HCT116 (cell line): Measurements from ENCODE around the gene ARPP21. TPM values are rescaled to one million over a fixed set of nuclear protein-coding genes. Genes with fewer than 3 reads are reported as not detected.

Experiments used
- ATAC-seq: fragments of 200-7000 bp; cut with Tn5 transposase; 2 replicates; pipeline ENCODE4 v1.9.1; 2020; ENCODE audit warnings: mild to moderate bottlenecking, moderate library complexity
- BruUV-seq: library from RNA; stranded (reverse); fragments of 400-500 nt; replicated peaks from 2 replicates; lab custom pipeline; 2021; lab: Mats Ljungman, UMichigan
- CTCF ChIA-PET: fragments of 300-600 bp; sonication (Branson Sonifier 250); formaldehyde crosslinking; loops from one replicate; lab custom pipeline; 2021; ENCODE audit warnings: antibody characterized with exemption; lab: Charles Lee
- POLR2A ChIA-PET: fragments of 300-600, 350-600 bp; sonication (Branson Sonifier 250); formaldehyde crosslinking; loops from one replicate; lab custom pipeline; 2021; ENCODE audit warnings: antibody characterized with exemption; lab: Charles Lee
- RAD21 ChIA-PET, 2 experiments: fragments of 300-600 bp; sonication (Branson Sonifier 250); formaldehyde crosslinking; loops; one replicate each; lab custom pipeline; 2023; ENCODE audit warnings: low total read pairs in 2 of 2; ENCODE audit not compliant: uncharacterized antibody in 2 of 2, unreplicated experiment in 2 of 2, low non-redundant PET in 1 of 2; lab: Charles Lee
- DNase-seq: peaks from one replicate; pipeline ENCODE4 v3.0.0-alpha.2; 2010; ENCODE audit warnings: low read depth, low spot score
- H2AFZ ChIP-seq: fragments of 200-600 bp; shearing (Covaris generic), sonication (generic); 2 replicates; pipeline ENCODE4 v1.6.1; 2017; ENCODE audit warnings: low read depth, mixed run types, mixed read lengths, antibody characterized with exemption, low read length; ENCODE audit not compliant: poor library complexity, severe bottlenecking
- H3K27ac ChIP-seq: 2 replicates; pipeline ENCODE4 v1.5.1; 2012; ENCODE audit warnings: low read depth, low read length
- H3K27me3 ChIP-seq: fragments of 200-600 bp; sonication (generic); 2 replicates; pipeline ENCODE4 v1.6.1; 2016; ENCODE audit warnings: mixed run types, low read length, mixed read lengths; ENCODE audit not compliant: insufficient read depth
- H3K36me3 ChIP-seq, 2 experiments: fragments of 200-500 bp in 1 of 2; fragments of 200-600 bp in 1 of 2; sonication (Bioruptor generic) in 1 of 2; sonication (generic) in 1 of 2; 2 replicates each; pipeline versions ENCODE4 v1.5.1 to v1.6.1; 2014 to 2016; ENCODE audit warnings: low read length in 2 of 2, inconsistent platforms in 1 of 2, mixed read lengths in 1 of 2, mixed run types in 1 of 2; ENCODE audit not compliant: insufficient read depth in 2 of 2, control insufficient read depth in 1 of 2
- H3K4me1 ChIP-seq, 2 experiments: fragments of 200-600 bp in 1 of 2; sonication (generic) in 1 of 2; 2 replicates each; pipeline versions ENCODE4 v1.5.1 to v1.6.1; 2012 to 2017; ENCODE audit warnings: low read length in 2 of 2, inconsistent platforms in 1 of 2, mild to moderate bottlenecking in 1 of 2, mixed read lengths in 1 of 2, mixed run types in 1 of 2, moderate library complexity in 1 of 2; ENCODE audit not compliant: insufficient read depth in 2 of 2, control insufficient read depth in 1 of 2
- H3K4me2 ChIP-seq: fragments of 200-600 bp; sonication (generic); 2 replicates; pipeline ENCODE4 v1.6.1; 2017; ENCODE audit warnings: mixed run types, low read length, mixed read lengths
- H3K4me3 ChIP-seq, 2 experiments: fragments of 200-600 bp in 1 of 2; sonication (generic) in 1 of 2; replicated peaks in 1 of 2; 2 replicates each; pipeline ENCODE4 v1.5.1; 2011 to 2016; ENCODE audit warnings: low read length in 2 of 2, control low read depth in 1 of 2, low read depth in 1 of 2, mild to moderate bottlenecking in 1 of 2, mixed read lengths in 1 of 2, mixed run types in 1 of 2
- H3K79me2 ChIP-seq: fragments of 200-600 bp; sonication (generic); 2 replicates; pipeline ENCODE4 v1.6.1; 2017; ENCODE audit warnings: mild to moderate bottlenecking, mixed run types, low read length, moderate library complexity, mixed read lengths; ENCODE audit not compliant: insufficient read depth
- H3K9ac ChIP-seq: fragments of 200-600 bp; sonication (generic); 2 replicates; pipeline ENCODE4 v1.6.1; 2016; ENCODE audit warnings: low read length, mixed read lengths
- H3K9me2 ChIP-seq: fragments of 200-600 bp; sonication (generic), shearing (Covaris generic); 2 replicates; pipeline ENCODE4 v1.6.1; 2017; ENCODE audit warnings: mixed run types, mild to moderate bottlenecking, moderate library complexity; ENCODE audit not compliant: insufficient read depth
- H3K9me3 ChIP-seq, 2 experiments: fragments of 200-500 bp in 1 of 2; fragments of 200-600 bp in 1 of 2; sonication (Bioruptor generic) in 1 of 2; sonication (generic) in 1 of 2; 2 replicates each; pipeline ENCODE4 v1.6.1; 2014 to 2017; ENCODE audit warnings: low read length in 2 of 2, mixed read lengths in 2 of 2, inconsistent platforms in 1 of 2, low read depth in 1 of 2, mild to moderate bottlenecking in 1 of 2, mixed run types in 1 of 2, moderate library complexity in 1 of 2; ENCODE audit not compliant: control insufficient read depth in 1 of 2, insufficient read depth in 1 of 2
- H4K20me1 ChIP-seq: fragments of 200-600 bp; sonication (generic), shearing (Covaris generic); 2 replicates; pipeline ENCODE4 v1.6.1; 2017; ENCODE audit warnings: mixed run types, mild to moderate bottlenecking, moderate library complexity; ENCODE audit not compliant: insufficient read depth
- ATF3 ChIP-seq: IDR thresholded peaks from 2 replicates; pipeline ENCODE4 v1.6.1; 2012
- CBX3 ChIP-seq: IDR thresholded peaks from 2 replicates; pipeline ENCODE4 v1.6.1; 2012; ENCODE audit warnings: low read depth
- CTCF ChIP-seq, 3 experiments: fragments of 200-600 bp in 1 of 3; sonication (generic) in 1 of 3; IDR thresholded peaks in 2 of 3; conservative IDR thresholded peaks in 1 of 3; 2 replicates each; pipeline ENCODE4 v1.5.1; 2012 to 2017; ENCODE audit warnings: low read depth in 2 of 3, low read length in 2 of 3, antibody characterized with exemption in 1 of 3, borderline replicate concordance in 1 of 3, control low read depth in 1 of 3, mild to moderate bottlenecking in 1 of 3, mixed read lengths in 1 of 3, mixed run types in 1 of 3, moderate library complexity in 1 of 3; ENCODE audit not compliant: insufficient read depth in 1 of 3
- EGR1 ChIP-seq: IDR thresholded peaks from 2 replicates; pipeline ENCODE4 v1.6.1; 2012; ENCODE audit warnings: low read depth
- EZH2 ChIP-seq: fragments of 200-600 bp; sonication (generic); IDR thresholded peaks from 2 replicates; pipeline ENCODE4 v1.6.1; 2017; ENCODE audit warnings: antibody characterized with exemption, mixed run types
- EZH2phosphoT487 ChIP-seq: fragments of 200-600 bp; IDR thresholded peaks from 2 replicates; pipeline ENCODE4 v1.6.1; 2018; ENCODE audit warnings: antibody characterized with exemption, borderline replicate concordance
- JUND ChIP-seq: IDR thresholded peaks from 2 replicates; pipeline ENCODE4 v1.6.1; 2012
- MAX ChIP-seq: IDR thresholded peaks from 2 replicates; pipeline ENCODE4 v1.6.1; 2012
- POLR2AphosphoS5 ChIP-seq: IDR thresholded peaks from 2 replicates; pipeline ENCODE4 v1.6.1; 2011; ENCODE audit warnings: mild to moderate bottlenecking, low read depth, low read length, moderate library complexity
- RAD21 ChIP-seq: IDR thresholded peaks from 2 replicates; pipeline ENCODE4 v1.6.1; 2012; ENCODE audit warnings: low read depth, mild to moderate bottlenecking
- SP1 ChIP-seq: IDR thresholded peaks from 2 replicates; pipeline ENCODE4 v1.6.1; 2012; ENCODE audit warnings: low read depth
- SRF ChIP-seq: IDR thresholded peaks from 2 replicates; pipeline ENCODE4 v1.6.1; 2012; ENCODE audit warnings: low read depth
- TCF7L2 ChIP-seq: IDR thresholded peaks from 2 replicates; pipeline ENCODE4 v1.7.0; 2011; ENCODE audit warnings: borderline replicate concordance, inconsistent platforms; ENCODE audit not compliant: insufficient read depth, insufficient read length; ENCODE audit errors: extremely low read depth
- YY1 ChIP-seq: IDR thresholded peaks from 2 replicates; pipeline ENCODE4 v1.6.1; 2011; ENCODE audit warnings: low read length, low read depth, moderate library complexity, mild to moderate bottlenecking; ENCODE audit not compliant: insufficient replicate concordance; ENCODE audit errors: extremely low read depth
- ZBTB33 ChIP-seq: IDR thresholded peaks from 2 replicates; pipeline ENCODE4 v1.6.1; 2011; ENCODE audit warnings: mild to moderate bottlenecking, low read length, moderate library complexity; ENCODE audit not compliant: insufficient replicate concordance; ENCODE audit errors: extremely low read depth
- ZFX ChIP-seq: fragments of 450-650 bp; IDR thresholded peaks from 2 replicates; pipeline ENCODE4 v1.6.1; 2017
- ZNF274 ChIP-seq: fragments of 200-500 bp; sonication (Bioruptor generic); IDR thresholded peaks from 2 replicates; pipeline ENCODE4 v1.6.1; 2014; ENCODE audit warnings: mild to moderate bottlenecking, low read depth, low read length, inconsistent platforms
- intact Hi-C: fragments of 100-400 bp; cut with micrococcal nuclease; formaldehyde crosslinking; loops from 2 replicates; pipeline ENCODE4 v1.10.0; 2022
- total RNA-seq: library from RNA; stranded (reverse); gene quantifications from one replicate; pipeline ENCODE4 v1.2.1, GENCODE V29; 2021; ENCODE audit not compliant: unreplicated experiment

The ARPP21 gene
- total RNA-seq, 1 experiment from 2014 or later: not detected

- POLR2A ChIA-PET: no interaction called here
Observed at GRCh38 chr3:35718921-35719320, 79.6 kb downstream of the ARPP21 start.

More at GRCh38 chr3:35718921-35719320, 79.6 kb downstream of the ARPP21 start:
- H3K27ac ChIP-seq: no peak overlapping the region
- H3K9me2 ChIP-seq: no peaks in the 10 kb centered on the region
- H2AFZ ChIP-seq: no peak overlapping the region
- no peaks in the 10 kb centered on the region for H3K79me2 ChIP-seq
- no peak overlapping the region for H3K9ac ChIP-seq
- intact Hi-C loops: no loop called here
- TF ChIP-seq EZH2phosphoT487 (no peak), SRF (no peak), CBX3 (no peak), SP1 (no peak), ZNF274 (no peak), JUND (no peak), ZBTB33 (no peak), RAD21 (no peak), MAX (no peak), POLR2AphosphoS5 (no peak), EZH2 (no peak), EGR1 (no peak), TCF7L2 (no peak), YY1 (no peak), ZFX (no peak), ATF3 (no peak), CTCF (IDR thresholded peaks at IDR 0.05 in 2 of 3, conservative IDR thresholded peaks at IDR 0.05 in 1 of 3; ENCODE audit: borderline replicate concordance in 1 of 3, insufficient read depth in 1 of 3, low read depth in 2 of 3, low read length in 2 of 3) (no peak)
- no peaks in the 10 kb centered on the region for H3K27me3 ChIP-seq
- H3K9me3 ChIP-seq: peaks cover 4 to 7% of the 10 kb centered on the region in 2 experiments; a peak in 1 of 4 replicates
- no peaks in the 10 kb centered on the region for H4K20me1 ChIP-seq
- RAD21 ChIA-PET: no interaction called here
- CTCF ChIA-PET: no interaction called here
- no TSS peak for BruUV-seq
- DNase-seq (no peak), ATAC-seq (no peak)
- no peak overlapping the region for H3K4me3 ChIP-seq
- no peak overlapping the region for H3K4me2 ChIP-seq
- no peaks in the 10 kb centered on the region for H3K4me1 ChIP-seq
- no peaks in the 10 kb centered on the region for H3K36me3 ChIP-seq
